Stimulated activated CD4-positive, alpha-beta T cell treated with anti-CD3 and anti-CD28 coated beads, Interleukin-12 subunit alpha, Interleukin-12 subunit beta, amount 100 ng/mL, for 24 hours (primary cell): Measurements from ENCODE around the gene KRT83.

Experiments
- DNase-seq, 2 experiments: peaks; one replicate each; pipeline ENCODE4 v3.0.0-alpha.2; 2020; ENCODE audit warnings: low read depth in 2 of 2

KRT83 gene

DNA sequence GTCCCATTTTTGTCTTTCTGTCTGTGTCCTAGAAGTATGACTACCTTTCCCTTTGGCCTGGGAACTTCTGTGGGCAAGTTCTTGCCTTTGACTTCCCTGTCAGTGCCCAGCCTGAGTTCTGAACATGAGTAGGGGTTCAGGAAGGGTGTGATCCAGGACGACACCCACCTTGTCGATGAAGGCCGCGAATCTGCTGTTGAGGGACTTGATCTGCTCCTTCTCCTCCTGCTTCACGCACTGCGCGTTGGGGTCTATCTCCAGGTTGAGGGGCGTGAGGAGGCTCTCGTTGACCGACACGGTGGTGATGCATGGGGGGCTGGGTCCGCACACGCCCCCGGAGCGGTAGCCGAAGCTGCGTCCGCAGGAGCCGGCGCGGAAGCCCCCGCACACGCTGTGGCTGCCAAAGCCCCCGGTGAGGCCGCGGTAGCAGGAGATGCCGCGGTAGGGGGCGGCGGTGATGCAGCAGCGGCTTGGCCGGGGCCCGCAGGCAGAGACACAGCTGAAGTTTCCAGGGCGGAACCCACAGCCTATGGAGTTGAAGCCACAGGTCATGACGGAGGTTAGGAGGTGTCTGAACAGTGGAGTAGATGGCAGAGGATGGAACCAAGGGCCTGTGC, at the start of gene KRT83:
Gene KRT83, minus strand, starts transcription at position 615 of the 617 bp plus-strand sequence. Its CDS starts 63 bp downstream, at position 552.
- DNase-seq, result no peak

DNA sequence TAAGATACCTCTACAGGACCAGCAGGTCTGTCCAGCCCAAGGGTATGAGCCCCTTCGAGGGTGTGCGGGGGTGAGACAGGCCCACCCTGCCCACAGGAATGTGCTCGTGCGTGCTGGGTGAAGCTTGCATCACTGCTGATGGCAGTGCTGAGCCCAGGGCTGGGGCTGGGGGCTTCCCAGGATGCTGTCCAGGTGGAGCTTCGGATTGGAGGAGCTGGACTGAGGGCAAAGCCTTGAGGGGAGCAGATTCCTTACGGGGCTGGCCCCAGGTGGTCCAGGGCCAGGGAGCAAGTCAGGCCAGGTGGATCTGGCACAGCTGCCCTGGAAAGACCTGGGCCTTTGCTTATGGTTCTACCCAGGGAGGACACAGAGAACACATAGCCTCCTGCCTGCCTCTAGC, 48.6 kb upstream of the KRT83 start:
- no peak for DNase-seq

DNA sequence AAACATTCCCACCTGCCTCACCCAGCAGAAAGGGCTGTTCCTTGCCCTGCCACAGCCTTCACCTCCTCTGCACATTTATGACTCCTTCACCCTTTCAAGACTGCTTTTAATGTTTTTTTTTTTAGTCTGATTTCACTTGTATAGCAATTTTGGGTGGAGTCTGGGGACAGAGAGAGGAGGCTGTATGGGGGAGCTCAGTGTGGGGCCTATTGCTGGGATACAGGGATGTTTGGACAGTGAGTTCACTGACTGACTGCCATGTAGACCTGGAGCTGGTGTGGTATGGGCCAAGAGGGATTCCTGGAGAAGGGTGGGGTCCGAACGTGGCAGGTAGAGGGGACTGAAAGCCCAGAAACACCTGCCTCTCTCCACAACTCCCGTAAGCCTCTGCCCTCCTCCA, 48.0 kb upstream of the KRT83 start:
- DNase-seq, result no peak

DNA sequence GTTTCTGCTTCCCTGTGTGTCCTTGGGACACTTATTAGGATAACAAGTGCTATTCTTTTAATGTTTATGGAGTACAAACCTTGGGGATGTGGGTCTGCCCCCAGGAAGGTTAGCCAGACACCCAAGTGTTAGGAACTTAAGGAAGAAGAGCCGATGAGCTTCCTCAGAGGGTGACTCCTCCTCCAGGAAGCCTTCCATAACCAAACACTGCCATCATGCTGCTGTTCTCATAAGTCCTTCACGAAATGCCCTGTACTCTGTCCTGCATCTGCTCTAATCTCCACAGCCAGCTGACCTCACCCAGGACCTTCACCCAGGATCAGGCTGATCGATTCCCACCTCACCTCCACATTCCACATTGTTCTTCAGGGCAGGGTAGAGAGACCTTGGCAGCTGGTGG, 47.3 kb upstream of the KRT83 start:
- DNase-seq, result no peak

DNA sequence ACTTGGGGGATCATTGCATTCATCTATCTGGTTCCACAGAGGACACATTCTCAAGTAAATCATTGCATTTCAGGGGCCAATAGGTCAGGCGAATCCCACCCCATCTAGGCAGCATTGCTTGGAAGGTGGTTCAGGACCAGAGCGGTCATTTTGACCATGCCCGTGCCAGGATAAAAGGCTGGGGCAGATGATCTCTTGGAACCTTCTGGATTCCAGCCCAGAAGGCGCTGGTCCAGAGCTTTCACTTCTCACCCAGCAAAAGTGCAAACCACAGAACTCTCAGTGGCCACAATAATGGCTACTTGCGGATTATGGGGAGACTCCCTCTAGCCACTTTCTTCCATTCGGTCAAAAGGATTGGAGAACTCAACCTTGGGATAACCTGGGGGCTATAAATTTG, 46.7 kb upstream of the KRT83 start:
- DNase-seq, result no peak

DNA sequence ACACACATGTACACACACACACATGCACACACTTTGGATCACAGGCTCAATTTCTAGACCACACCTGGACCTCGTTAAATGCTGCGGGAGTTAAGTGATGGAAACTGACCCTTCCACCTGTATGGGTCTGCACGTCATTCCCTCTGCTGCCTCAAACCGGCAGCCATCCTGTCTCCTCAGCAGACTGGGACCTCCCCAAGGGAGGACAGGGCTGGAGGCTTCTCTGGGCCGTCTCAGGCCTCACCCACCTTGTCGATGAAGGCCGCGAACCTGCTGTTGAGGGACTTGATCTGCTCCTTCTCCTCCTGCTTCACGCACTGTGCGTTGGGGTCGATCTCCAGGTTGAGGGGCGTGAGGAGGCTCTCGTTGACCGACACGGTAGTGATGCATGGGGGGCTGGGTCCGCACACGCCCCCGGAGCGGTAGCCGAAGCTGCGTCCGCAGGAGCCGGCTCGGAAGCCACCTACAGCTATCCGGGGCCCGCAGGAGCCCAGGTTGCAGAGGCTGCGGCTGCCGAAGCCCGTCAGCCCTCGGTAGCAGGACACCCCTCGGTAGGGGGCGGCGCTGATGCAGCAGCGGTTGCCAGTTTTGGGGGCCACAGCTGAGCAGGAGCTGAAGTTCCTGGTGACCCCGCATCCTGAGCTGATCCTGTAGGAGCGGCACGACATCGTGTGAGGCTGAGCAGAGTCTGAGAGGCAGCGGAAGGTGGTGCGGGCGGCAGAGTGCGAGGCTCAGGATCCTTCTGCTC, 45.7 kb upstream of the KRT83 start, which contains the start of gene KRT85:
Gene KRT85, minus strand, starts transcription at position 744 of the 748 bp plus-strand sequence. Its CDS starts 76 bp downstream, at position 668.
- no peak for DNase-seq

DNA sequence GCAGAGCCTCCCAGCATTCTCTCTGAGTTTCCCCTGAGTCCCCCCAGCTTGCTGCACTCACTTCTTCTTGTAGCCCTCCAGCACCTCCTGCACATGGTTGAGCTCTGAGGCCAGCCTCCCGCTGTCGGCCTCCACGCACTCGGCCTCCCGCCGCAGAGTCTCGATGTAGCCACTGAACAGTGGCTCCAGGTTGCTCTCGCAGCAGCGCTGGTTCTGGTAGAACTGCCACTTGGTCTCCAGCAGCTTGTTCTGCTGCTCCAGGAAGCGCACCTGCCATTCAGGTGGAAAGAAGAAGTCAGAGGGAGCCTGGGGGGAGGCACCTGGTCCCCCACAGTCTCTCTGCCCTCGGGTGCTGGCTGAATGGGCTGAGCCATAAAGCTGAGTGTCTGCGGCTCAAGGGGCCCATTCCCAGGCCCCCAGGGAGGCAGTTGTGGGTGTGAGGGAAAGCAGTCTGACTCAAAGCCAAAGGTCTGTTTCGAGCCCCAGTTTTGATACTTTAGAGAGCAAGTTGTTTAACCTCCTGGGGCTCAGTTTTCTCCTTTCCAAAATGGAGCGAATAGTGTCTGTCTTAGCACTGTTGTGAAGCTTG, 43.8 kb upstream of the KRT83 start:
- no peak for DNase-seq

DNA sequence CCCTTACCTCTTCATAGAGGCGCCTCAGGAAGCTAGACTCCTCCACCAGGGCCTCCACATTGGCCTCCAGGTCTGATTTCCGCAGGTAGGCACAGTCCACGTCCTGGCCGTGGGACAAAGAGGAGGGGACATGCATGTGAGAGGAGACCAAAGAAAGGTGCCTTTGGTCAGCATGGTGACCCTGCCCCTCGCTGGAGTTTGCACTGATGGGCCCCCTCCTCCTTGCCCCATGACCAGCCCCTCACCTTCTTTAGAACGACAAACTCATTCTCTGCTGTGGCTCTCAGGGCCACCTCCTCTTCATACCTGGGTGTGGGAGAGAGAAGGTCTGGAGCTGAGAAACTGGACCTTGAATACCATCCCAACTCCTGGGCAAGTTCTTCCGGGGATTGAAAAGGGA, 42.9 kb upstream of the KRT83 start:
- DNase-seq, result no peak

DNA sequence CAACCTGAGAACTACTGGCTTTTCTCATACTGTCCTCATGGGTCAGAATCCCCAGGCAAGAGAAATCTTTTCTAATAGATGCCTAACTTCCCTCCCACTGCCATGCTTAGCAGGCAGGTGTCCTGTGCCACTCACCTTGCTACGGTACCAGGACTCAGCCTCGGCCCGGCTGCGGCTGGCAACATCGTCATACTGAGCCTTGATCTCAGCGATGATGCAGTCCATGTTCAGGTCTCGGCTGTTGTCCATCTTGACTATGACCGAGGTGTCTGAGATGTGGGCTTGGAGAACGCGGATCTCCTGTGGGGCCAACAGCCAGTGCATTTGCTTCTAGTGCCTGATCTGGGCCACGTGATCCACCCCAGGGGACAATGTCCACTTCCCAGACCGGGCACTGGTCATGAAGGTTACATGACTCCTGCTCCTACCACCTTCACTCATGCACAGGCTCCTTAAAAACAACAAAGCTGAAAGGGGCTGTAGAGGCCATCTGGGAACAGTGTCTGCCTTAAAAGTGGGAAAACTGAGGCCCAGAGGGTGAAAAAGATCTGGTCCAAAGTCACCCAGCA, 42.0 kb upstream of the KRT83 start:
- no peak for DNase-seq

DNA sequence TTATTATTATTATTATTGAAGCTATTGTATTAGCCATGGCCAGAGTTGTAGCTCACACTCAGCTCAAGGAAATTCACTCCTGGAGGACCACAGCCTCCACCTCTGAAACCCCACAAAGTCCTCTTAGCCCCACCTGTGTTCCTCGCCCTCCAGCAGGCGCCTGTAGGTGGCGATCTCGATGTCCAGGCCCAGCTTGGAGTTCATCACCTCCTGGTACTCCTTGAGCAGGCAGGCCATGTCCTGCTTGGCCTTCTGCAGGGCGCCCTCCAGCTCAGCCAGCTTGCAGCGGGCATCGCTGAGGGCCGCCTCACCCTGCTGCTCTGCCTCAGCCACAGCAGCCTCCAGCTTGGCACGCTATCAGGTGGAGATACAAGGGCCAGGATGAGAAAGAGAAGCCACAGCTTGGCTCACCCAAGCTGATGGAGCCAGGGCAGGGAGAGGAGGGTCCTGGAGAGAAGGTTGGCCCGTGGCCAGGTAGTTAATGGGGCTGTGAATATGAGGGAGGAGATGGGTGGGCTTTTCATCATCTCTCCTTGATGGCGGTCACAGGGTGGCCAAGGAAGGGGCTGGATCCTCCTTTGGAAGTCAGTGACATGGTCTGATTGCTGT, 41.0 kb upstream of the KRT83 start:
- no peak for DNase-seq

DNA sequence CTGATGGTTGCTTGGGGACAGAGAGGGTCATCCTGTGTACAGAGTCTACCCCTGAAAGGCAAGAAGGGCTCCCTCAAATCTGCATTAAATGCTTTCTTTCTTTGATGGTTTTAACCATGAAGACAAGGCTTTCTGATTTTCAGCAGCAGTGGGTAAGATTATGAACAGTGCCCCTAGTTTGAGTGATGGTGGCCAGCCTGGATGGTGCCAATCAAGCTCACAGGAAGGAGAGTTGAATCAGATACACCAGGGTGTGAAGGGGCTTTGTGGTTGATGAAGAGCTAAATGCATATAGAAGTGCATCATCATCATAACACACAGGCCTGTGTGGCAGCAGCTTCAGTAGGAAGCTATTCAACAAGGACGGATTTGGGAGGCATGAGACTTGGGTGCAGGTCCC, 40.4 kb upstream of the KRT83 start:
- no peak for DNase-seq

DNA sequence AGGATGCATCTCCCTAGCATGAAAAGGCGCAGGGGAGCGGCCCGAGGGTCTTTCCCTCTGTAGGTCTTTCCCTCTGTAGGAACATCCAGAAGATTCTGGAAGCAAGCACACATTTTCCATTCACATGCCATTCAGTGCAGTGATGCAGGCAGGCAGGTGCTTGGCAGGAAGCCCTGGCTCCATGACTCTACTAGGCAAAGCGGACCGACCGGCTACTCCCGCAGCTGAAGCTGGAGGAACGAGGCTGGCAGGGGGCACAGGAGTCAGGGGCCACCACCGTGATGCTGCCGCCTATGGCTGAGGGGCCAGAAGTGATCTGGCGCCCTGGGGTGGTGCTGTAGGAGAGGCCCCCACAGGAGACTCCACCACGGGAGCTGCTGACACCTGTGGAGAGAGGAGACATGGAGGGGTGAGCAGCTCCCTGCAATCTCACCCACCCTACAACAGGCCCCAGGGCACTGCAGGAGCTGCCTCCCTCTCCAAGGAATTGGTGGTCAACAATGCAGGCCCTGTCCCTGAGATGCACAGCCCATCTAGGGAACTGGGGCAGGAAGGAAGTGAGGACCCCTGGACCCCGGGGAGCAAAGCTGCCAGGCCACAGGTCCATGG, 39.6 kb upstream of the KRT83 start:
- DNase-seq, result no peak

DNA sequence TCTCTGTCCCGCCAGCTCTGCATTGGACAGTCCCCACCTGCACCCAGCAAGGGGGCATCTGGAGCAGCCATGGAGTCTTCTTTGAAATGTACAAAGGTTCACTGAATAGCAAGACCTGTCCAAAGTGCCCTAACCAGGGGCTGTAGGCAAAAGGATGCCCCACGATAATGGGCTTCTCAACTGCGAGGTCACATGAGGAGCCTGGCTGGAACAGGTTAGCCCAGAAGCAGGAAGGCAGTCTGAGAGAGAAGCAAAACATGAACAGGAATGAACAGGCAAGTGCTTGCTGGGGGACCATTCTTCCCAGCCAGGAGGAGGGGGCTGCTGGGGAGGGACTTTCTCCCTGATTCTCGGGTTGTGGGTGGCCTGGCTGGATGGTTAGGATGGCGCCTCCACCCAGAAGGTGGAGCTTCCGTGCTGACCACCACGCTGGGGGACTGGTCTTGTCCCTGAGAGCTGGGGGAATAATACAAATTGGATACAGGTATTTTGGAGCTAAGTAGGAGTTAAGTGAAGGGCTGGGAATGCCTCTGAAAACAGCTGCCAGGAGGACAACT, 39.0 kb upstream of the KRT83 start:
- no peak for DNase-seq

DNA sequence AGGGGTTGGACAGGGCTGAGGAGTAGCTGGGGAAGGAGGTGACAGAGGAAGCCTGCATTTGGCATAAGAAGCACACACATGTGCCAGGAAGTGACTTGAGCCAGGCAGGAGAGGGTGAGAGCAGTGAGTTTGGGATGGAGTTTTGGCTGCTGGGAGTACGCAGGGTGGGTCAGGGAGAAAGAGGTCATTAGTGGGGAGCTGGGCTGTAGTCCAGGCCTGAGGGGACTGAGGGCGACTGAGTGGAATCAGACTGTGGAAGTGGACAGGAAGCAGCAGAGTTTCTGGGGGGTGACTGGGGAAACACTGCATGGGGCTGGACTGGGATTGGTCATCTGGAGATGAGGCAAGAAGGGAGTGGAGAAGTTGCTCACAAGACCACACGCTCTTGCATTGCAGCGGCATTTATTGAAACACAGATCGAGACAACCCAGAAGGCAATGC, 38.4 kb upstream of the KRT83 start:
- DNase-seq, result no peak

DNA sequence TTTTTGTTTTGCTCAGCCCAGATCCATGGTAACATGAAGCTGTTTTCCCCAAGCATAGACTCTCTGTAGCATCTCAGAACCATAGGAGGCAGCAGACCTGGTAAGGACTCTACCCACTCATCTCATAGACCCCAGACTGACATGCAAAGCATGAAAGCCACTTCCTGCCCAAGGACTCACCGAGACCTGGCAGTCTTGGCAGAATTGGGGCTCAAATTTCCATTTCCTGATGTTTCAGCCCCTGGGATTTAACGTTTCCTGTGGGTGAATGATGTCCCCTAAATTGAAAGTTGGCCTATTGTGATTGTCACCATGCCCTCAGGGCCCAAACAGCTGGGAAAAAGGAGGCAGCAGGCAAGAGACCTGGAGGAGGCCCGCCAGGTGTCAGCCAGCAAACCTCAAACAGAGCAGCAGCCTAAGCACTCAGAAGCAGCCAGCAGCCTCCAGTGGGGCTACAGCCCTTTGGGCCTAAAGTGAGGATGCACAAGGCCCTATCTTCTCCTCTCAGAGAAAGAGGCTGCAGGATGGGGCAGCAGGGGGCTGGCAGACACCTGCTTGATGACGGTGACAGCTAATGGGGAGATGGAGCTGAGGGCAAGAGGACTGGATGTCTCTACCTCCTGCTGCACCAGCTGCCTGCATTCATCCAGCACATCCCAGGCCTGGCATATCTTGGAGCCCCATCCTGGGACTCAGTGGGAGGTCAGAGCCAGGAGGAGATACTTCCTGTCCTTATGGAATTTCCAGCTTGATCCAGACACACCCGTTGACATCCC, 37.6 kb upstream of the KRT83 start:
- DNase-seq, result no peak

DNA sequence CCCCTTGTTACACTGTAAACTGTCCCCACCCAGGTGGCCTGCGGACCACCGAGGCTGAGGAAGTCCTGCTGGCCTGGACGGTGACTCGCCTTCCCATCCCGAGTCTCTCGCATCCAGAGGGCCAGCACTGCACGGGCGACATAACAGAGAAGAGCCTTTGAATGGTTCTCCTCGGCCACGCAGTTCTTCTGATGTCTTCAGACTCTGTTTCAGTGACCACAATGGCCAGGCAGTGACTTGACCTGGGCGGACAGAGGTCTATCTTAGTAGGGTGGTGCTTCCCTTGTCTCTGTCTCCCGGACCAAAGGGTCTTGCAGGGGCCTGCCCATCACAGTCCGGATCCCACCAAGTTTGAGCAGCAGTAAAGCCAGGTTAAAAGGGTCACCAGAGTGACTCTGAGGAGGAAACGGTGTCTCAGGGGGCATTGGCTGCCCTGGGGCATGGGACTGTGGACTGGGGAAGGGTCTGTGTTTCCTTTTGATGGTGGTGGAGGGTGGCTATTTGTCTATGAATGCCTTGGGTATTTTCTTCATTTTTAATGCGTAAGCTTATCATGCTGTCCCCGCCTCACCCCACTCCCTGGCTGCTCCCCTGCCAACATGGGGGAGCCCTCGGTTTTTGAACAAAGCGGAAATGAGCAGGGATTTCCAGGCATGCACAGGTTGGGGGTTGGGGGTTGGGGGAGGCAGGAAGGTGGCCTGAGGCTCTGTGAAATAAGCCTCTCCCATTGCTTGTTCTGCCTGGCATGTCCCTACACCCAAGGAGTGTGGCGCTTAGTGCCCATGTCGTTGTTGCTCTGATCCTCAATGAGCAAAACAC, 35.8 kb upstream of the KRT83 start:
- DNase-seq, result no peak

DNA sequence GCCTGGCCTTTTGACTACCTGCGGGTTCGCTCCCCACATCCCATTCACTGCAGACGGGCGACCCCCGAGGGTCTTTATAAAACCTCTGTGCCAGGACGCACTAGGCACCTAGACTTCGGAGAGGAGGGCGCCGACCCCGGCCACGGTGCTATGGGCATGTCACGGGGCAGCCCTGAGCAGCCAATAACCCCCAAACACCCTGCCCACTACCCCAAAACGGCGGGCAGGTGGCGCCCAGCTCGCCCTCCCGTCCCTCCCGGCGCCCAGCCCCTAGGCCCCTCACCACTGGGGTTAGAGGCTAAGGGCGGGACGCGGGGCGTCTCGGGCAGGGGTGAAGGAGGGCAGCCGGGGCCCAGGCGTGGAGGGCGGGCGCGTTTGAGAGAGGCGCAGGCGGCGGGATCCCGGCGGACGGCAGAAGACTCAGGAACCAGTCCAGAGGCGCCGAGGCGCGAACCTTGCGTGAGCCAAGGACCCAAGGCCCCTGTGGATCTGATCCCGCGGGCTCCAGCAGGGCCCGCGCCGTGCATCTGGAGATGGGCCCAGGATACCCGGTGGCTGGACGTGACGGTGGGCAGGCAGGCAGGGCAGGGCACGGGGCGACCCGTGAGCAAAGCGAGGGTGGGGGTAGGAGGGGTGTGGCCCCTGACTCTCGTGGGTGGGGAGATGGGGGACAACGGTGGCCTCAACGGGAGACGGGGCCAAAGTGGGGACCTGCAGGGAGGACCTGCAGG, 35.0 kb upstream of the KRT83 start:
- no peak for DNase-seq

DNA sequence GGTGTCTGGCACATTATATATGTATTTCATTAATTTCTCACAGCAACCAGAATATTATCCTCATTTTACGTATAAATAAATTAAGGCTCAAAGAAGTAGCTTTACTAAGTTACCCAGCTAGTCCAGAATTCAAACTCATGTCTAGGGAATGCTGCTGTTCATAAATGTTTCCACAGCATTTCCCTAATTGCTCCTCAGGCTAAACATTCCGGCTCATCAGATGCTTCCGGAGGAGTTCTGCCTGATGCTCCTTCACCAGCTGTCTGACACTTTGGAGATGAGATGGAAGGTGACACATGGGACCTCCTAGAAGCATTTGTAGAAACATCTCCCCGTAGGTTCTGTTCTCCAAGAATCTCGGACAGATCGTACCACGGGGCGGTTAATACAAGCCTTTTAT, 34.0 kb upstream of the KRT83 start:
- DNase-seq, result no peak

DNA sequence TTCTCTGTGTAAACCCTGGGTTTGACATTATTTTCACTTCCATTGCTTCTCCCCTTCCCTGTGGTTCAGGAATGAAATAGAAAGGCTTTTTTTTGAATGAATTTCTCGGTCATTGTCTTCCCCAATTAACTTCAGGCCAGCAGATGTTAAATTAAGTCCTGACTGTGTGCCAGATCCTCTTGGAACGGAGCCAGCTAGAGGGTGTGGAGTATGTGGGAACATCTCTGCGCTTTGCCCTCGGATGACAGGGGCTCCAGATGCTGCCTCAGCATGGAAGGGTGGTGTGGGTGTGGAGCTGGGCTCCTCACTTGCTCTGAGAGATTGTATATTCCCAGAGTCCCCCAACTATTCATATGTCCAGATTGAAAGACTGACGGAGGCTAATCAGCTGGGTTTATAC, 33.0 kb upstream of the KRT83 start:
- no peak for DNase-seq
